Hepatocyte (in vitro differentiated cells): Measurements from ENCODE around the gene PLD1.

Source experiments
- CTCF ChIP-seq: fragments of 200-600 bp; sonication (generic); IDR thresholded peaks from 2 replicates; pipeline ENCODE4 v1.5.1; 2016; ENCODE audit warnings: antibody characterized with exemption, mild to moderate bottlenecking; ENCODE audit not compliant: poor library complexity
- EZH2 ChIP-seq: fragments of 200-600 bp; sonication (generic); IDR thresholded peaks from 2 replicates; pipeline ENCODE4 v1.6.1; 2016; ENCODE audit warnings: antibody characterized with exemption, mild to moderate bottlenecking, borderline replicate concordance
- EZH2phosphoT487 ChIP-seq: fragments of 200-600 bp; sonication (generic); IDR thresholded peaks from one replicate; pipeline ENCODE4 v1.6.1; 2018; ENCODE audit warnings: antibody characterized with exemption, mild to moderate bottlenecking, low read depth, moderate library complexity; ENCODE audit not compliant: unreplicated experiment, severe bottlenecking

GRCh38 chr3:171769461-171769860 lies 40.8 kb downstream of the PLD1 start:
- TF ChIP-seq CTCF (no peak), EZH2 (no peak), EZH2phosphoT487 (no peak)
